ENCODE results near the gene ITPR2. TPM values are rescaled to one million over a fixed set of nuclear protein-coding genes. Genes with fewer than 3 reads are reported as not detected.

Gene ITPR2
- polyA plus RNA-seq, 2 of the 4 experiments (the other 2 are of a cell fraction) = 3.1 to 8.1 TPM

DNA sequence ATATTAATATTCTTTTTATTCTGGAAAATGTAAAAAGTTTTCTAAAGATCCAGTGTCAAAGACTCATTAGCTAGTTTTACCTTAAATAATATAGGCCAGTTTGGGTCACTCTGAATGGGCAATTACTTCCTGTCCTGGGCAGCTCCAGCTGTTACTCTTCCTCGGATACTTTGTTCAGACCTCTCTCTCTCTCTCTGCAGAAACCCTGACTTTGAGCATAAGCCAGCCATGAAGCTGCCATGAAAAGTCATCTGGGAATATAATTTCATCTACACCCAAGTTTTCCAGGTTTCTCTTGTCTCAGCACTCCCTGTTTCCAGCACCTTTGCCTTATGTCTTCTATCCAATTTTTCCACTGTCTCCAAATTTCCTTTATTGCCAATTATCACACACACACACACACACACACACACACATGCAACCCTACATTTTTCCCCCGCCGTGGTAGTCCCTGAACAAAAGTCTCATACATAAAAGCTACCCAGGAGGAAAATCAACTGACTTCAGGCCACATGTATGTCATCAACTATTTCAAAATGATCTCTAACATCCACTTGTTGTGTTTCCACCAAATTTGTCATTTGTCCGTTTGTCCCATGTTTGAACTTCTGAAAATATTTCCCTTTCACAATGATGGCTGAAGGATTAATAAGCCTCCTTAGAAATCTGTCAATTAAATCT is 319.5 kb downstream of the ITPR2 start (continued):
- TF ChIP-seq, protein P1, sequence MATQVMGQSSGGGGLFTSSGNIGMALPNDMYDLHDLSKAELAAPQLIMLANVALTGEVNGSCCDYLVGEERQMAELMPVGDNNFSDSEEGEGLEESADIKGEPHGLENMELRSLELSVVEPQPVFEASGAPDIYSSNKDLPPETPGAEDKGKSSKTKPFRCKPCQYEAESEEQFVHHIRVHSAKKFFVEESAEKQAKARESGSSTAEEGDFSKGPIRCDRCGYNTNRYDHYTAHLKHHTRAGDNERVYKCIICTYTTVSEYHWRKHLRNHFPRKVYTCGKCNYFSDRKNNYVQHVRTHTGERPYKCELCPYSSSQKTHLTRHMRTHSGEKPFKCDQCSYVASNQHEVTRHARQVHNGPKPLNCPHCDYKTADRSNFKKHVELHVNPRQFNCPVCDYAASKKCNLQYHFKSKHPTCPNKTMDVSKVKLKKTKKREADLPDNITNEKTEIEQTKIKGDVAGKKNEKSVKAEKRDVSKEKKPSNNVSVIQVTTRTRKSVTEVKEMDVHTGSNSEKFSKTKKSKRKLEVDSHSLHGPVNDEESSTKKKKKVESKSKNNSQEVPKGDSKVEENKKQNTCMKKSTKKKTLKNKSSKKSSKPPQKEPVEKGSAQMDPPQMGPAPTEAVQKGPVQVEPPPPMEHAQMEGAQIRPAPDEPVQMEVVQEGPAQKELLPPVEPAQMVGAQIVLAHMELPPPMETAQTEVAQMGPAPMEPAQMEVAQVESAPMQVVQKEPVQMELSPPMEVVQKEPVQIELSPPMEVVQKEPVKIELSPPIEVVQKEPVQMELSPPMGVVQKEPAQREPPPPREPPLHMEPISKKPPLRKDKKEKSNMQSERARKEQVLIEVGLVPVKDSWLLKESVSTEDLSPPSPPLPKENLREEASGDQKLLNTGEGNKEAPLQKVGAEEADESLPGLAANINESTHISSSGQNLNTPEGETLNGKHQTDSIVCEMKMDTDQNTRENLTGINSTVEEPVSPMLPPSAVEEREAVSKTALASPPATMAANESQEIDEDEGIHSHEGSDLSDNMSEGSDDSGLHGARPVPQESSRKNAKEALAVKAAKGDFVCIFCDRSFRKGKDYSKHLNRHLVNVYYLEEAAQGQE (IDR thresholded peaks at IDR 0.05) = no peak
- TF ChIP-seq RARB (CRISPR knock-in tag; IDR thresholded peaks at IDR 0.05) (no peak), HMGXB4 (CRISPR knock-in tag; IDR thresholded peaks at IDR 0.05; ENCODE audit: borderline replicate concordance) (no peak), ELK1 (IDR thresholded peaks at IDR 0.05; ENCODE audit: low read depth, low read length) (no peak), ESRRA (IDR thresholded peaks at IDR 0.05; ENCODE audit: borderline replicate concordance, low read length) (no peak), RFX5 (IDR thresholded peaks at IDR 0.05) (no peak)
- TF ChIP-seq, protein P2, sequence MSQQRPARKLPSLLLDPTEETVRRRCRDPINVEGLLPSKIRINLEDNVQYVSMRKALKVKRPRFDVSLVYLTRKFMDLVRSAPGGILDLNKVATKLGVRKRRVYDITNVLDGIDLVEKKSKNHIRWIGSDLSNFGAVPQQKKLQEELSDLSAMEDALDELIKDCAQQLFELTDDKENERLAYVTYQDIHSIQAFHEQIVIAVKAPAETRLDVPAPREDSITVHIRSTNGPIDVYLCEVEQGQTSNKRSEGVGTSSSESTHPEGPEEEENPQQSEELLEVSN (IDR thresholded peaks at IDR 0.05; ENCODE audit: borderline replicate concordance, low read depth) = no peak

GRCh38 chr12:26512213-26512612 is 320.8 kb downstream of the ITPR2 start:
- TF ChIP-seq FOXS1 (CRISPR knock-in tag; IDR thresholded peaks at IDR 0.05) = no peak
- TF ChIP-seq HDAC2 (IDR thresholded peaks at IDR 0.05) = no peak
- no peak for DNase-seq (ENCODE audit: low read depth in 1 of 2, low spot score in 1 of 2)
- Histone ChIP-seq H3K9me3 (no peaks in the 10 kb centered on the region), H3K4me2 (no peak overlapping the region), H3K4me3 (no peak overlapping the region), H3K27ac (no peak overlapping the region), H3K4me1 (no peaks in the 10 kb centered on the region)
- 85% methylated on average over 3 of the region's 3 CpGs for WGBS (ENCODE audit: missing lambda C conversion rate)
- ChIA-PET CTCF (interaction anchor here (1.2 kb wide), 1 partner anchor 415 kb away, joined by 3 read pairs; no protein-coding TSS in a partner anchor), POLR2A (no interaction called here)
- no peak for ATAC-seq
- no peak for FAIRE-seq

- TF ChIP-seq CBX8 (IDR thresholded peaks at IDR 0.05) (no peak), CBX2 (IDR thresholded peaks at IDR 0.05; ENCODE audit: borderline replicate concordance, low read depth) (no peak), FOSB (CRISPR knock-in tag; IDR thresholded peaks at IDR 0.05) (no peak), MYC (IDR thresholded peaks at IDR 0.05; ENCODE audit: borderline replicate concordance, low read length) (no peak), CHD2 (IDR thresholded peaks at IDR 0.05; ENCODE audit: low read length, partially characterized antibody) (no peak), EP300 (IDR thresholded peaks at IDR 0.05) (no peak)
- TF ChIP-seq, protein P1 (IDR thresholded peaks at IDR 0.05) = no peak
- TF ChIP-seq, protein P3, sequence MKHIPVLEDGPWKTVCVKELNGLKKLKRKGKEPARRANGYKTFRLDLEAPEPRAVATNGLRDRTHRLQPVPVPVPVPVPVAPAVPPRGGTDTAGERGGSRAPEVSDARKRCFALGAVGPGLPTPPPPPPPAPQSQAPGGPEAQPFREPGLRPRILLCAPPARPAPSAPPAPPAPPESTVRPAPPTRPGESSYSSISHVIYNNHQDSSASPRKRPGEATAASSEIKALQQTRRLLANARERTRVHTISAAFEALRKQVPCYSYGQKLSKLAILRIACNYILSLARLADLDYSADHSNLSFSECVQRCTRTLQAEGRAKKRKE (CRISPR knock-in tag; IDR thresholded peaks at IDR 0.05; ENCODE audit: low read depth) = no peak
These were observed 322.7 kb downstream of the ITPR2 start for GRCh38 chr12:26510354-26510674.

More at GRCh38 chr12:26510354-26510674, 322.7 kb downstream of the ITPR2 start:
- ChIA-PET POLR2A (no interaction called here), CTCF (interaction anchor here (0.6 to 1.3 kb wide), 2 partner anchors 17 to 193 kb away, joined by 3 read pairs; no protein-coding TSS in a partner anchor)
- Histone ChIP-seq H3K4me2 (no peak overlapping the region), H3K4me3 (no peak overlapping the region), H3K4me1 (no peaks in the 10 kb centered on the region), H3K27ac (no peak overlapping the region), H3K9me3 (no peaks in the 10 kb centered on the region)
- DNase-seq (ENCODE audit: low read depth in 1 of 2, low spot score in 1 of 2) (no peak), ATAC-seq (no peak), FAIRE-seq (no peak)
- WGBS (ENCODE audit: missing lambda C conversion rate) = 80% methylated on average over 2 of the region's 2 CpGs

All from A549 (cell line).